Measurements from ENCODE around the gene CTAGE6.
"Not testable (repeated sequence)": the region's sequence is repeated elsewhere in the genome, so short reads cannot be mapped to it uniquely, and the experiment has no call there.

- TF ChIP-seq CTCF (IDR thresholded peaks at IDR 0.05; ENCODE audit: insufficient read depth, low read length, poor library complexity, severe bottlenecking); EZH2phosphoT487 (conservative IDR thresholded peaks at IDR 0.05; ENCODE audit: low read length): not testable (repeated sequence)
These were observed 12.2 kb downstream of the CTAGE6 start for GRCh38 chr7:143745340-143745739.

Data from SU-DHL-6 (cell line).